ENCODE results near the gene SH3RF2. TPM values are rescaled to one million over a fixed set of nuclear protein-coding genes. Genes with fewer than 3 reads are reported as not detected.
A peak's percentile ranks its signal among the peaks of the same experiment; 100 is the strongest.

The SH3RF2 gene
- total RNA-seq, 2 donors from 2014 or later: 41.2 to 272 TPM

- no peaks in the 10 kb centered on the region for H3K36me3 ChIP-seq
- no peak overlapping the region for H3K4me3 ChIP-seq
- H3K4me1 ChIP-seq: peaks cover 0 to 29% of the 10 kb centered on the region in 2 donors
- no peak for TF ChIP-seq CTCF (IDR thresholded peaks at IDR 0.05)
- H3K27me3 ChIP-seq: no peaks in the 10 kb centered on the region
- no peak for DNase-seq (ENCODE audit: low spot score)
- no peak overlapping the region for H3K27ac ChIP-seq
- H3K9me3 ChIP-seq: no peaks in the 10 kb centered on the region
Observed at GRCh38 chr5:145944328-145944727, 8.0 kb downstream of the SH3RF2 start.

GRCh38 chr5:145945620-145946111 lies 9.3 kb downstream of the SH3RF2 start:
- Histone ChIP-seq H3K27ac (peak overlapping the region; percentile 62 to 88), H3K36me3 (no peaks in the 10 kb centered on the region), H3K27me3 (no peaks in the 10 kb centered on the region), H3K9me3 (no peaks in the 10 kb centered on the region), H3K4me1 (peaks cover 0 to 35% of the 10 kb centered on the region in 2 donors), H3K4me3 (no peak overlapping the region)
- DNase-seq (ENCODE audit: low spot score): no peak
- no peak for TF ChIP-seq CTCF (IDR thresholded peaks at IDR 0.05)

DNA sequence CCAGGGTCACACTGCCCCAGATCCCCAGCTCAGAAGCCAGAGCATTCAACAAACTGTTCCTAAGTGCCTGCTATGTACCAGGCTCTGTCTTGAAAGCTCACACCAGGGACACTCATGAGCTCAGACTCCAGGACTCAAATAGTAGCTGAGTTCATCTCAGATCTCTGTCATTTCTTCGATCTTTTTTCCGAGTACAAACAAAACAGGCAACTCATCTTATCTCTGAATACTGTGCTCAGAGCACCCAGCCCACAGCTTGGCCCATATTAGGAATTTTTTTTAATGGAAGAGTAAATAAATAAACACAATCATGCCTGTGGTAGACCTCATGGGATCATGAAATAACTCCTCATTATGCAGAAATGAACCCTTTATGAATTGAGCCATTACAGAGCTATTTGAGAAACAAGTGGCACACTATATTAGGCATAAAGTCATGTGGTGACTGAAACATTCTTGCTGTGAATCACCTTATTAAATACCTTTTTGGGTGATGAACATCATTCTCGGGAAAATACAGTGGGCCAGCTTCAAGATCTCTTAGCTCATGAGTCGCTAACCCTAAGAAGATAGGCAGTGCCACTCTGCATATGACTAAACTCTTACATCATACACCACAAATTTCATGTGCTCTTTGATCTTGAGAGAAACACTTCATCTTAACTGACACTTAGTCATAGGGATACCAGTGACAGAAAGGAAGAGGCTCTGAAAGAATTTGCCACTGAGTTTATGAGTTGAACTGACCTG lies 9.9 kb downstream of the SH3RF2 start:
- TF ChIP-seq CTCF (IDR thresholded peaks at IDR 0.05): no peak
- H3K27ac ChIP-seq: peak overlapping the region; percentile 62 to 88
- no peaks in the 10 kb centered on the region for H3K9me3 ChIP-seq
- no peaks in the 10 kb centered on the region for H3K36me3 ChIP-seq
- H3K27me3 ChIP-seq: no peaks in the 10 kb centered on the region
- H3K4me3 ChIP-seq: no peak overlapping the region
- no peak for DNase-seq (ENCODE audit: low spot score)
- peaks cover 0 to 33% of the 10 kb centered on the region in 2 donors for H3K4me1 ChIP-seq

GRCh38 chr5:145947581-145947980 lies 11.2 kb downstream of the SH3RF2 start:
- no peak for TF ChIP-seq CTCF (IDR thresholded peaks at IDR 0.05)
- Histone ChIP-seq H3K4me3 (no peak overlapping the region), H3K9me3 (no peaks in the 10 kb centered on the region), H3K27me3 (no peaks in the 10 kb centered on the region), H3K36me3 (no peaks in the 10 kb centered on the region), H3K4me1 (peaks cover 0 to 32% of the 10 kb centered on the region in 2 donors), H3K27ac (peak overlapping the region; percentile 16 to 88)
- no peak for DNase-seq (ENCODE audit: low spot score)

DNA sequence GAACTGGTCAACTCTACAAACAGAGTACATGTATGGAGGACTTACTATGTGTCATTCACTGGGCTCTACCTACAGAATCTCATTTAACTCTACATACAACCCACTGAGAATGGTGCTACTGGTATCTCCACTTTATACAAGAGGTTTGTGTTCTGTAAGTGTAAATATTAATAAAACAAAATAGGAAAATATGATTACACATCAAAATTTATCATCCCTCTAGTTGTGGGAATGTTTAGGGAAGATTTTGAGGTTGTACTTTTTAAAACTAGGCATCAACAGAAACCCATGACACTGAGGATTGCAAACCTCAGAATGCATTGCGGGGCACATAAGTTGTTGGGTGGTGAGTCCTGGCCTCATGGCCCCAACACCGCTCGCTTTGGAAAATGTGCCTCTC lies 11.7 kb downstream of the SH3RF2 start:
- Histone ChIP-seq H3K27ac (peak overlapping the region in 1 of 2 donors; percentile 88), H3K27me3 (no peaks in the 10 kb centered on the region), H3K4me1 (peaks cover 0 to 32% of the 10 kb centered on the region in 2 donors), H3K4me3 (no peak overlapping the region), H3K9me3 (no peaks in the 10 kb centered on the region), H3K36me3 (no peaks in the 10 kb centered on the region)
- DNase-seq (ENCODE audit: low spot score): no peak
- no peak for TF ChIP-seq CTCF (IDR thresholded peaks at IDR 0.05)

All from right atrium auricular region (tissue), 2 donors.